HG02623 (cell line): ENCODE results near the gene STK10.

ENCODE experiments used
- ATAC-seq: cut with Tn5 transposase; IDR thresholded peaks from one replicate; pipeline ENCODE4 v1.9.1; 2021; ENCODE audit warnings: moderate library complexity; ENCODE audit not compliant: unreplicated experiment

Gene STK10

DNA sequence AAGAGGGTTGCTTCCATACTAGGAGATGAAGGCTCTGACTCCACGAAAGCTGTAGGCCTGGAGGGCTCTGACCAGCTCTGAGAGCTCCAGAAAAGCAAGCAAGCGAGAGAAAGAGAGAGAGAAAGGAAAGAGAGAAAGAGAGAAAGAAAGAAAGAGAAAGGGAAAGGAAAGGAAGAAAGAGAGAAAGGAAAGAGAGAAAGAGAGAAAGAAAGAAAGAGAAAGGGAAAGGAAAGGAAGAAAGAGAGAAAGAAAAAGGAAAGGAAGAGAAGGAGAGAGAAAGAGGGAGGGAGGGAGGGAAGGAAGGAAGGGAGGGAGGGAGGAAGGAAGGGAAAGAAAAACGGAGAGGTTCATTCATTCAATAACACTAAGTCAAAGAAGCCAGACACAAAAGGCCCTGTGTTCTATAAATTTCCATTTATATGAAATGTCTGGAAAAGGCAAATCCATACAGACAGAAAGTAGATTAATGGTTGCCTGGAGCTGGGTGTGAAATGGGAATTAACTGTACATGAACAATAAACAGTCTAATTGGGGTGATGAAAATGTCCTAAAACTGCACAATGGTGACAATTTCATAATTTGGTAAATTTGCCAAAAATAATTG is 1.8 kb upstream of the STK10 start:
- no peak for ATAC-seq

DNA sequence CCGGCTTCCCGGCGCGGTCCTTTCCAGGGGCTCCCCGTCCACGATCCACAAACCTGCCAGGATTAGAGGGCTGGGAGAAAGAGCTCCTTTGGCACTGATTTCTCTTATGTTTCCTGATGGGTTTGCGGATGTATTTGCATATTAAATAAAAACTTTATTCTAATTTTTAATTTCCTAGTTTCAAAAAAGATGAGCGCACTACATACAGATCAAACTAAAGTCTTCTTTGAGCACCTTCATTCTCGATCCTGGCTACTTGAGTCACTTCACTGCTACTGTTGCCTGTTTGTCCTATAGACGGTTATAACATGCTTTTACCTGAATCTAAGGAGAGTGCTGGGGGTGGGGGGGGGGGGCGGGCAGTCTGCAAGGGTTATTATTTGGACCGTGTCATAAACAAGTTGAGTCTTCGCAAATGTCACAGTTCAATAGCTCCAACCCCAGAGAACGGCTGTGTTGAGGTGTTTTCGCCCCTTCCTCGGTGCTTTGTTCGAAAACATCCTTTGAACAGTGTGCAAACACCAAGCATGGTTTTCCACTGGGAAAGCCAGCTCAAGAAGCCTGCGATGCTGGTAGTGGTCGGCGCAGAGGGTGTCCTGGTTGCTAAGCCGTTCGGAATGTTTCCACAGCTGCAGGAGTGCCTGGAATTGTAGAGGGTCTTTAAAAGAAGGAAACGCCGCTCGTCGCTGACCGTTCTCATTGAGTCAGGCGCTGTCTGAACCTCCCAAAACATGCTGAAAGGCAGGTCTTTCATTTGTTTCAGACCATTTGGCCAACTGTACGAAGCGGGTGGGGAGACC is 1.1 kb upstream of the STK10 start:
- no peak for ATAC-seq

GRCh38 chr5:172187118-172188032 is 649 bp downstream of the STK10 start:
- peak; percentile 24 for ATAC-seq

- no peak for ATAC-seq
Measured at GRCh38 chr5:172186114-172186695, 1.8 kb downstream of the STK10 start.

- ATAC-seq: no peak
Measured at GRCh38 chr5:172185096-172185461, 2.9 kb downstream of the STK10 start.

DNA sequence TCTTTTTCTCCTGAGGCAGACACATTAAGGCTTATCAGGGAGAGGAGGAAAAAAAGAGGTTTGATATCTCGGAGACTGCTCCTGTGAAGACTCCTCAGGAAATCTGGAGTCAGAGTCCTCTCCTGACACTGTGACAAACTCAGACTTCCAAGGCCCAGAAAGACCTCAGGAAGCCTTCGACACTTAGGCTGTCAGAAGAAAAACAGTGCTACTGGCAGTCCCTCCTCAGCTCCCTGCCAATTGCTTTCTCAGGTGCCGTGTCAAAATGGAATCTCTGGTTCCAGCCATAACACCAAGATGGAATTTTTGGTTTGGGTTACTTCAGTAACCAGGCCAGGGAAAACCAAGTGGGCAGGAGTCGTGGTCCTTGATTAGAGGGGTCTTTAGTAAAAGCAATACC is 4.1 kb downstream of the STK10 start:
- ATAC-seq: no peak

DNA sequence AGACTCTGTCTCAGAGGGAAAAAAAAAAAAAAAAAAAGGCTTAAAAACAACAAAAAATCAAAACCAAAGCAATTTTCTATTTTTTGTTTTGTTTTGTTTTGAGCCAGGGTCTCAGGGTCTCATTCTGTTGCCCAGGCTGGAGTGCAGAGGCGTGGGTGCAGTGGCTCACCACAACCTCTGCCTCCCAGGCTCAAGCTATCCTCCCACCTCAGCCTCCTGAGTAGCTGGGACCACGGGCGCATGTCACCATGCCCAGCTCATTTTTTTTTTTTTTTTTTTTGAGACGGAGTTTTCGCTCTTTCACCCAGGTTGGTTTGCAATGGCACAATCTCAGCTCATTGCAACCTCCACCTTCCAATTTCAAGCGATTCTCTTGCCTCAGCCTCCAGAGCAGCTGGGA is 5.7 kb downstream of the STK10 start:
- no peak for ATAC-seq

DNA sequence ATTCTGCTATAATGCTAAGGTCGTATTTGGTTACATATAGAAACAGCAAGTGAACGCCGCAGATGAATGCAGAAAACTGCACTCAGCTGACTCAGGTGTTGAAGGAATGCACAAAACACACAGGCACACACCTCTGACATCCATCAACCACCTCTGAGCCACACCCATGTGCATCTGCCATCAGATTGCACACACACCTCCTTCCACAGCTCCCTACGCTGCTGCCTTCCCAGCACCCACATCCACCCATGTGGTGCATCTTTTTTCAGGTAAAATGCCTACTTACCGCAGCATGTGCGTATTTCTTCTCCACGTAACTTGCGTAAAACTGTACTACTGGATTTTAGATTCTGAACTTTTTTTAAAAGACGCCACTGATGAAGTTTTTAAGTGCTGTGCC is 7.1 kb downstream of the STK10 start:
- no peak for ATAC-seq

DNA sequence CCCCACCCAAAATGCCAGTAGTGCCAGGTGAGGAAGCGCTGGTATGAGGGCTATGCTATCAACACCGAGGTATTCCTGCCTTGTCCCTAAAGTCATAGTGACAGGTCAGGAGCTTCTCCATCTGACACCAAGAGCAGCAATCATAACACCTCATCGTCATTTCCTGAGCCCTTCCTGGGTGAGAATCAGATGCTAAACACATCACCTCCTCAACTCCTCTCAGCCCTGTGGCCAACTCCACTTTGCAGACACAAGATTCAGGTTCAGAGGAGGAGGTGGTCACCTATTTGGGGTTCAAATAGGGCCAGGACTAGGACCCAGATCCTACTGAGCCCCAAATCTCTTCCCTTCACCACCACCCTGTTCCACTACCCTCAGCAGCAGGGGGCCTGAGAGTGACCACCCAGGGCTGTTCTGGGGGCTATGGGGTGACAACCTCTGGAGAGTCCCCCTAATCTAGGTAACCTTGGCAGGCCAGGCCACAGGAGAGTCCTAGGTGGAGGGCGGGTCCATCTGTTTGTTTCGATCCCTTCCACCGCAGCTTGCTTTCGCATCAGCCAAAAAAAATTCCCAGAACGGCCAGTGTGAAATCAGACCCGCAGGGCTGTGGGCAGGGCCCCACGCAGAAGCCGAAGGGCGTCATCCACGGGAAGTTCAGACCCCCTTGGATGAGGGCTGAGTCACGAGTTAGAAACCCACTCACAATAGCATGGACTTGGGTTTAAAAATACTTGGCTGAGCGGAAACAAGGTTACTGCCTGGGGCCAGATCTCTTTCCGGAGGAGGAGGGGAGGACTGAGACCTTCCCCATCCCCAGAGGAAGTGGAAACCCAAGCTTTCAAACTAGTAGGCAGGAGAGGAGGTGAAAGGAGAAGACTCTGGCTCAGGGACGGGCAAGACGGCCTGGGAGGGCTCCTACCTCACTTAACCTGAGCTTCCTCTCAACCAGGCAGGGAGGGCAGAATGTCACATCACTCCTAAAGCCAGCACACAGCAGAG is 8.7 kb downstream of the STK10 start:
- peak; percentile 27 for ATAC-seq

DNA sequence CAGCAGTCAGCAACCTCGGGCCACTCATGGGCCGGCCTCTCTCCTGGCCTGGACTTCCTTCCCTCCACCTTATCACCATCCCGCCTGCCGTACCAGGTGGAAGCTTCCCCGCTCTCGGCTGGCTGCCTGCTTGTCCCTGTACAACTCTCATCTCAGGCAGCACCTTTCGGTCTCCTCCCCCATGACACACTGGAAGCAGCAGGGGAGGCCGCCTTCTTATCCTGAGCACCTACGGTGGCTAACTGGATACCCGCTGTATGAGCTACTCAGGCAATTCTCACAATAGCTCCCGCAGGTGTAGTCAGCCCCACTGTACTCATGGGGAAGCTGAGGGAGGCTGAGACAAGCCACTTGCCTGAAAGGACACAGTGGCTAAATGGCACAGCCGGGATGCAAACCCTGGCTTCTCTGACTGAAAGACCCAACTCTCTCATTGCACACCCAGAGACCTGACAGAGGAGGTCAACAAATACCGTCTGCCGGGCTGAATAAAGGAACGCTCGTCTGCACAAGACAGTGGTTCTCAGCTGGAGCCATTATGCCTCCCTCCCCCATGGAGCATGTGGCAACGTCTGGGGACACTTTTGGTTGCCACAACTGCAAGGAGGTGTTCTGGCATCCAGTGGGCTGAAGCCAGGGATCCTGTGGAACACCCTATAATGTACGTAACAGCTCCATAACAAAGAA is 9.6 kb downstream of the STK10 start:
- ATAC-seq: no peak

DNA sequence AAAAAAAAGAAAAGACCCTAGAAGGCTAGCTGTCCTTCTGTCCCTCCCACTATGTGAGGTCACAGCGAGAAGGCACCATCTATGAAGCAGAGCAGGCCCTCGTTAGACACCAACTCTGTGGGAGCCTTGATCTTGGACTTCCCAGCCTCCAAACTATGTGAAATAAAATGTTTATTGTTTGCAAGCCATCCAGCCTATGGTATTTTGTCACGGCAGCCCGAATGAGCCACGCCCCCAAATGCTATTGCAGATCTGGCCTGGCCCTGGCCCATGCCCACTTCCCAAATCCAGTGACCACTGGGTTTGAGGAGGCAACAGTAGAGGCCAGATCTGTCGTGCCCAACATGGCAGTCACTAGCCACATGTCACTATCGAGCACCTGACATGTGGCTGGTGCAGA is 10.8 kb downstream of the STK10 start:
- no peak for ATAC-seq

DNA sequence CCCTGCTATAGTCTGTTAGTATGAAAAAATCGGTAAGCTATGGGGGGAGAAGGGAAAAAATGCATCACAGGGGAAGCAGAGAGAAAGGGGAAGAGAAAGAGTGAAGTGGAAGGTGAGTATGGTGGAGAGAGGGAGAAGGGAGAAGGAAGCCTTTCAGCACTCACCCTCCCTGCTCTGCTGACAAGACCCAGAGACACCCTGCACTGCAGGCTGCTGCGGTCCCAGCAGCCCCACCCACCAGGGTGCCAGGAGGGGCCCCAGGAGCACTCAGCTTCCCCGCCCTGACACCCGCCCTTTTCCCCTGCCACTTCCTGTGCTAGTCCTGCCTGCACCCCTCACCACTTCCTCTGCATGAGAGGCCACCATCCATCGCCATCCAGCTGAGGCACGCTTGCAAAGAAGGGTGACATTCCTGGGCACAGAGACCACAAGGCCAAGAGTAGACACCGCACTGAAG is 12.7 kb downstream of the STK10 start:
- peak; percentile 55 for ATAC-seq

DNA sequence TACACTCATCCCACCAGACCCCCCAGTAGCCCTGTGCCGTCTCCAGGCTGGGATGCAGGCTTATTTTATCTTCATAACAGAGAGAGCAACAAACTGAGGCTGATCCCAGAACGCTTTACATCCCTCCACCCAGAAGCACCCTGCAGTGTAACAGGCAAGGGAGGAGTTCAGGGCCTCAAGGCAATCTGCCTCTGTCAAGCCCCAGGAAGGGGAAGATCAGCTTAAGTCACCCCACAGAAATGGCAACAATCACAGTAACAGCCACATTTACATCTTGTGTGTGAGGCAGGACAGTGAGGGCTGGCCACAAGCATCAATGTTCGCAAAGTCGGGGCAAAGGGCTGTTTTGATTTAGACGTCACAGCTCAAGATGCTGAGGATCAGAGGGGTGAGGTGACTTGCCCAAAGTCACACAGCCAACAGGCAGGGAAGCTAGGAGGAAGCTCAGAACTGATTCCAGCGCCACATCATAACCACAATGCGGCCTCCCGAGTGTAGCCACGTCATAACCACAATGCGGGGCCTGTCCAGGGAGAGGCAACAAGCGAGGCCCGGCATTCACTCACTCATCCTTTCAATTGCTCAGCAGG is 14.4 kb downstream of the STK10 start:
- ATAC-seq: no peak

- no peak for ATAC-seq
Measured at GRCh38 chr5:172172912-172173563, 15.0 kb downstream of the STK10 start.

DNA sequence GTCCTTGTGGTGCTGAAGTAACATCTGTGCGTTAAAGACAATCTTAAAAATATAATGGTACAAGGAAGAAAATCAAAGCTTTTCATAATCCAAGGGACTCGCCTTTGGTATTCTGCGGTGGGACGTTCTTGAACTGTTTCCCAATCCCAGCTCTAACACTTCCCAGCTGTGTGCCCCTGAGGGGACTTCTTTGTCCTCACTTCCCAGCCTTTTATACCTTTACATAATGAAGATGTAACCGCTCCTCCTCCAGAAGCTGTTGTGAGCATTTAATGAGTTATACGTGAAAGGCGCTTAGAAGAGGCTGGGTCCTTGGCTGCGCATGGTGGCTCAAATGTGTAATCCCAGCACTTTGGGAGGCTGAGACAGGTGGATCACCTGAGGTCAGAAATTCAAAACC is 16.9 kb downstream of the STK10 start:
- no peak for ATAC-seq

- ATAC-seq: no peak
Measured at GRCh38 chr5:172170251-172170701, 17.7 kb downstream of the STK10 start.

DNA sequence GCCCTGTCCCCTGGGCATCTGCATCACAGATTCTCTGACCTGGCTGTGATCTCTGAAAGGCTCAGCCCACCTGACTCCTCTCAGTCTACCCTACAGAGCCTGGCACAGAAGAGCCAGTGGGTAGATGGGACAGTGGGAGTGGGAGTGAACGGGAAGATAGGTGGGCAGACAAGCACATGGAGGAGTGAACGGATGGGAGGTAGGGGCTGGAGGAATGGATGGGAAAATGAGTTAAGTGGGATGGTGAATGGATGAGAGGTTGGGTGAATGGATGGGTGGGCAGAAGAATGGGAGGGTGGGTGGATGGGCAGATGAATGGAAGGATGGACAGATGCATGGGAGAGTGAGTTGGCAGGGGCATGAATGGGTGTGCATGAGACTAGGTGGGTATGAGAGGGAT is 18.8 kb downstream of the STK10 start:
- no peak for ATAC-seq

DNA sequence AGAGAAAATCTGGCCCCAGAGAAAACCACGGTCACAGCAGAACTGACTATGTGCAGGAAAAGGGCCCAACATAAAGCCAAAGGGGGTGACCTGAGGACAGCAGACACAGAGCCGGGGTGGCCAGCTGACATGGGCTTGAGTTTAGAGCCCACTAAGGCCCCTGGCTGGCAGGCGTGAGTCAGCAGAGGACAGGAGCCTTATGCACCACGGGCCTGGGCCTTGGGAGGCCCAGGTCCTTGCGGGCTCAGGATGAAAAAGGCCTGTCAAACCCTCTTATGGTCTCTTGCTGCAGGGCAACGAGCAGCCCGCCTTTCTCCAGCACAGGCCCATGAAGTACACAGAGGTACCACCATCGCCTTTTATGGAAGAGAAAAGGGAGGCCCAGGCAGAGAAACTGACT is 19.7 kb downstream of the STK10 start:
- ATAC-seq: no peak

- ATAC-seq: no peak
Measured at GRCh38 chr5:172167895-172168294, 20.1 kb downstream of the STK10 start.
